ENCODE data around the gene HDAC9.

The HDAC9 gene

DNA sequence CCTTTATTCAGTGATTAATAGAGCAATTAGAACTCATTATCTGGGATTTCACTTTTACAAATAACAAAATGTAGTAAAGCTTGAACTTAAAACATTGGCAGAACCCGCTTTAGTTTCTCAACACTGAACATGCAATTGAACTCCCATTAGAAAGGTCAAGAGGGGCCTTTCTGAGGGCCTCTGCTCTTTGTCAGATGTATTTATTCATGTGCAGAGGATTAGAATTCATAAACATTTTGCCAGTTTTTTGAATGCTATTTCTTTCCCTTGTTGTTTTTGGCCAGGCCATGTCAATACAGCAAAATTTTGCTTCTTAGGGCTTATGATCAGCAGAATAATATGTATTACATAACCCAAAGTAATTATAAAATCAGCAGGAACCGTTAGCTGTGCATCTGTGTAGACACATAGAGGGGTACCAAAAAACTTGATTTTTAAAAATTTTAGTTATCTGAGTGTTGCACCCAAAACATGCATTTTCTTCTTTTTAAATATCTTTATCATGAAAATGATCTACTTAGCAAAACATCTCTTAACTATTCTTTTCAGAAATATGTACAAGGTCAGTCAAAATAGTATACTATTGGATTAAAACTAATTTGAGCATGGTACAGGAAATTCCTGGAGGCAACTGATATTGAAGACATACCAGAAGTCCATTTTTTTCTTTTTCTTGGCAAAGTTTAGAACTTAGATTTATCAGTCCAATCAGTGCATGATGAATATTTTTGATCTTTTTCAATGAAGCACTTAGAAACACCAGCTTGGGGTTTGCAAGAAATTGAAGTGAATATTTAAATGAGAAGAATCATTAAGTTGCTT lies 444.4 kb downstream of the HDAC9 start:
- TF ChIP-seq CTCF (conservative IDR thresholded peaks at IDR 0.05): no peak
- no peak for TF ChIP-seq ZFX (IDR thresholded peaks at IDR 0.05)

DNA sequence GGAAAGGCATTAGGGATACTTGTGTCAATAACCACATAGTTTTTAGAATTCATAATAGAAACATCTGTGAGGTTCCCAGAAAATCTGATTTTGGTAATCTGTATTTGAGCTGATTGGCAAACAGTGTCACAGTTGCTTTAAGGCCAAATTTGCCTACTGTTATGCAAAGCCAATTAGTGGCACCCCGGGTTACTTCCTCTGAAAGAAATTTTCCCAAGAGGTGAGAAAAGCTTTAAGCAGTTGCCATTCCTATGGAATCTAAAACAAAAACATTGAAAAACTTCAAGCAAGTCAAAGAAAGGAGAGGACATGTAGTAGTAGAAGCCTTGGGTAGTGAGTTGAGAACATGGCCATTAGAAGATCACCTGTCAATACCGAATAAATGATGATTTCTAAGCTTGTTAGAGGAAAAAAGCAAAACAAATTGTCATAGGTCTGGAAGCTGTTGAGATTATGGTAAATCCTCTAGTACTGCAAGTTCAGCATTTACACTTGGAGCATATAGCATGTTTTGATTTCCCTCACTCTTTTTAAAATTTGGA lies 445.1 kb downstream of the HDAC9 start:
- no peak overlapping the region for H3K27ac ChIP-seq
- no peak for TF ChIP-seq ZFX (IDR thresholded peaks at IDR 0.05)
- TF ChIP-seq CTCF (conservative IDR thresholded peaks at IDR 0.05): no peak

More for the DNA sequence above, 444.4 kb downstream of the HDAC9 start:
- H3K27ac ChIP-seq: no peak overlapping the region

DNA sequence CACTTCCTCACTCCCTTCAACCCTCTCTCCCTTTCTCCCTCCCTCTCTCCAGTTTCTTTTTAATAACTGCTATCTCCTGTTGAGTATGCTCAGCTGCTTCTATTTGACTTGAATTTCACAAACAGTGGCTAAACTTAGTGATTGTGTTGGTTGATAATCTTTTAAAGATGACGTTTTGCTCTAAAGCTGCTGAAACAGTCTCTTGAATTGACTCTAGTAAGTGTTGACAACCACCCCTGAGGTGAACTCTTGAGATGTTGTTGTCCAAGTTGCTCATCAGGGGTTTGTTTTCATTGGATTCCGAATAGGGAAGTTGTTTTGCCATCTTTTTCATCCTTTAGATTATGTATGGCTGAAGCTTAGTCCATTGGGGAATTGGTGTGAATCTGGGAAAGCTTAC lies 445.7 kb downstream of the HDAC9 start:
- no peak overlapping the region for H3K27ac ChIP-seq
- TF ChIP-seq ZFX (IDR thresholded peaks at IDR 0.05): no peak
- TF ChIP-seq CTCF (conservative IDR thresholded peaks at IDR 0.05): no peak

DNA sequence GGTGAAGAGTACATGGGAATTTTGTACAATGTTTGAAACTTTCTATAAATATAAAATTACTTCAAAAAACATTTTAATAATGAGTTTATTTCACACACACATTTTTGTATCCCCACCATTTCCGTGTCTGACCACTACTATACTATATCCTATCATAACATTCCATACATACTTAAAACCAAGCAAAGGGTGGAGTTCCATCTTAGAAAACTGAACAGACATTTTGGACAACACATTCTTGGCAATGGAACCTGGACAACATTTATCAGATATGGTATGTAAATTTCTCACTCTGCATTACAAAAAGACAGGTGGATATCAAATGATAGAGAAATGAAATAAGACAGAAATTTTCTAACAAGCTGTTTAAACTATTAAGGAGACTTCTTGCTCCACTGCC lies 453.0 kb downstream of the HDAC9 start:
- no peak overlapping the region for H3K27ac ChIP-seq
- TF ChIP-seq CTCF (conservative IDR thresholded peaks at IDR 0.05) (no peak), ZFX (IDR thresholded peaks at IDR 0.05) (no peak)

DNA sequence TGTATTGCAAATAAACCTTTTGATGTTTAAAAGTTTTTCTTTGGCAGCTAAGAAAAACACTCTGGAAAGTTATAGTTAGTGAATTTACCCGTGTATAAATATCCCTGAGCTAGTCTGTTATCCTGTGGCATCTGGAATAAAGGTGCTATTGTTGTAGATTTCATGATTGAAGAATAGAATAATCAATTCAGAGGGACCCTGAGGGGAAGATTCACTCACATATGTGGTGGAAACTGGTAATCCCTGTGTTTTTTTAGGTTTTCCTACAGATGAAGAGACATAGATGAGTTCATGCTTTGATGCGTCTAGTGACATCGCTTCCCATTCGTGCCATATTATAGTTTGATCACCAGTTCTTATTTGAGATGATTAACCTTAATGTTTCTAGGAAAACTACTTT lies 457.3 kb downstream of the HDAC9 start:
- TF ChIP-seq CTCF (conservative IDR thresholded peaks at IDR 0.05) (no peak), ZFX (IDR thresholded peaks at IDR 0.05) (no peak)

GRCh38 chr7:18958627-18959026 lies 463.1 kb downstream of the HDAC9 start:
- TF ChIP-seq CTCF (conservative IDR thresholded peaks at IDR 0.05) (no peak), ZFX (IDR thresholded peaks at IDR 0.05) (no peak)
- no peak overlapping the region for H3K27ac ChIP-seq

More for the DNA sequence above, 457.3 kb downstream of the HDAC9 start:
- H3K27ac ChIP-seq: no peak overlapping the region

GRCh38 chr7:18960725-18961124 lies 465.2 kb downstream of the HDAC9 start:
- TF ChIP-seq ZFX (IDR thresholded peaks at IDR 0.05) (no peak), CTCF (conservative IDR thresholded peaks at IDR 0.05) (no peak)

More at GRCh38 chr7:18960725-18961124, 465.2 kb downstream of the HDAC9 start:
- no peak overlapping the region for H3K27ac ChIP-seq
